GM12892 (cell line): ENCODE results near the gene GPR37.

Experiments
- POLR2A ChIP-seq: IDR thresholded peaks from 2 replicates; pipeline ENCODE4 v1.6.1; 2011; ENCODE audit warnings: low read depth, low read length, control low read depth
- POLR2AphosphoS5 ChIP-seq: IDR thresholded peaks from 2 replicates; pipeline ENCODE4 v1.6.1; 2011; ENCODE audit warnings: low read depth, low read length, control low read depth

DNA sequence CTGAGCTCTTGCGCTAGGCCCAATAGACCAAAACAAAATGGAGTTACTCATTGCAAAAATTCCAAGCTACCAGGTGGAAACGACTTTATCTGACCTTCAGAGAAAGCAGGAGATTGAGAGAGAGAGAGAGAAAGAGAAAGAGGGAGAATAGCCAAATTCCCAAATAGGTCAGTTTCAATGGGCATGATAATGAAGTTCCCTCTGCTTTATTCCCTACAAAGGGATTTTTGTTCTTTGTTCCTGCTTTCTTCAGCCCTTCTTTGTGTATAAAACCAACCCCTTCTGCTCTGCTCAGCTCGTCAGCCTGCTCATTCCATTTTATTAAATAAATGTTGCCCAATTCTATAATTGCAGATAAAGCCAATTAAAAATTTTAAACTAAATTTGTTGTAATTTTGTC, 45.0 kb upstream of the GPR37 start:
- TF ChIP-seq POLR2A = no peak
- no peak for TF ChIP-seq POLR2AphosphoS5
